NCI-H1930 (cell line): ENCODE results near the gene MAPK6.

Experiments
- DNase-seq, 2 experiments: peaks; one replicate each; lab custom pipeline; 2025; lab: John Stamatoyannopoulos, UW

Gene MAPK6

DNA sequence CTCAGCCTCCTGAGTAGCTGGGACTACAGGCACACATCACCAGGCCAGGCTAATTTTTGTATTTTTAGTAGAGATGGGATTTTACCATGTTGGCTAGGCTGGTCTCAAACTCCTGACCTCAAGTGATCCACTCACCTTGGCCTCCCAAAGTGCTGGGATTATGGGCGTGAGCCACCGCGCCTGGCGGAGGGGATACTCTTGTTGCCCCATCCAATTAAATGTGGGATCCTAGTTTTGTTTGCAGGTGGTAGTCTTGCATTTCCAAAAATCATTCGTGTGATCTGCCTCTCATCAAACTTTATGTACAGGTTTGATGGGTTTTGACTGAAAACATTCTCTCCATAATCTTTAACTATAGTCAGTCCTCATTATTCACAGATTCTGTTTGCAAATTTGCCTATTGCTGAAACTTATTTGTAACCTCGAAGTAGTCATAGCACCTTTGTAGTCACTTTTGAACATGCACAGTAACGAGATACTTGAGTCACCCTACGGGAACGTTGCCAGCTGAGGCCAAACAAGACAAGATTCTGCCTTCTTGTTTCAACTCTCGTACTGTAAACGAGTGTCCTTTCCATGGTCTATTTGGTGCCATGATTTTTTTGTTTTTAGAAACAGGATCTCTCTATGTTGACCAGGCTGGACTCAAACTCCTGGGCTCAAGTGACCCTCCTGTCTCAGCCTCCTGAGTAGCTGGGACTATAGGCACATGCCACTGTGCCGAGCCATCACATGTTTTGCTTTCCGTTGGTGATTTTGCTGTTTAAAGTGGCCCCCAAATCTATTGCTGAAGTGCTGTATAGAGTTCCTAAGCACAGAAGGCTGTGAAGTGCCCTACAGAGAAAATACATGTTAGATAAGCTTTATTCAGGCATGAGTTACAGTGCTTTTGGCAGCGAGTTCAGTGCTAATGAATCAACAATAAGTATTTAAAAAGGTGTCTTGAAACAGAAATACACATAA is 8.1 kb upstream of the MAPK6 start:
- DNase-seq, result no peak

DNA sequence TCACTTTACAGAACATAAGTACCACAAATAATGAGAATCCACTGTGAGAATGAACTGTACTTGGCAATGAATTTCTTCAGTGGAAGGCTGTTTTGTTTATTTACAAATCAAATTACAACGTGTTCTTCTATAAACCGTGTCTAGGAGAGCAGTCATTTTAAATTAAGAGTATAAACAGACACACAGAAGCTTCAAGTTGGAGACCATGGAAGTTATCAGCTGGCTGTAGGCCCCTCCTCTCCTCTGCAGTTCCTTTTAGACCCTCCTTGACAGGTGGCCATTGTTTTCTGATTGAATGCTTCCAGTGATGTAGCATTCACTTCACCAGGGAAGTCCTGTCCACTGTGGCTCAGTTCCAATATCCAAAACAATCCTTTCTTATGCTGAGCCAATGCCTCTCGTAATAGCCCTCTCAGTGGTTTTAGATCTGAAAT is 7.3 kb upstream of the MAPK6 start:
- DNase-seq, result no peak

DNA sequence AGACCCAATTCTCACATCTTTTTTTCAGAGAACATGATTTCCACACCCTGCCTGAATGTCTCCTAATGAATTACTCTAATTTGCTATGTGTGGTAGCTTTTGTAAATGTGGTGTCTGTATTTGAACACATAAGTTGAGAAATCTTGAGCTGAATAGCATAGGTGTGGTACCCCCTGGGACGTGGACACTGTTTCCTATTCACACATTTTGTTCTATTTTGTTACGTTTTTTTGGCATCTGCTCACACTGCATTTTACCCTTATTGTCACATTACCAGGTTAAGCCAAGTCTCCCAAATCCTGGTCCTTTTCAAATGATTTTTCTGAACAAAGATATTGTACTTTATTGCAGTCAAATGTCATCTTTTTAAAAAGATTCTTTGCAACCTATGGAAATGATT is 6.8 kb upstream of the MAPK6 start:
- no peak for DNase-seq

DNA sequence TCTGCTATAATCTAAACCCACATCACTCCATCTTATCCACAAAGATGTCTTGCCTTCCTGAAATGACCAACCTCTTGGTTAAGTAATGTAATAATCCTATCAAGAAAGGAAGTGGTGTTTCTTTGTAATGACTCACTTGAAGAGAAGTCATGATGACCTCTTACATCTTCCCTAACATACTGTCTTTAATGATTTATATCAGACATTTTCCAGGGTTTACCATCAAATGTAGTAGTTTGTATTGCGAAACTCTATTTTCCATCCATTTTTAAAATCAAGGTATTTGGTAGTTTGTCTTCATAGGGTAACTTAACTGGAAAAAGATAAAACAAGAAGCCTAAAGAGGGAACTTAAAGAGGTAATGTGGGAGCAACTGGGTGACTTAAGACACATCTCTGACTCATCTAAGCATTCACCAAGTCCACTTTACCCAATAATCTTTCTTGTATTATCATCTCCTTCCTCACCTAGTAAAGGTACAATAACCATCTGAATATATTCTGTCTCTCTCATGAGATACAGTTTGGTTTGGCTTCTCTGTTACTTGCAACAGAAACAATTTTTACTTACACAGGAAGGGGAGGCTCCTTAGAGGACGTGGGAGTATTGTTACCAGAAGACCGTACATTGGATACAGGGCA is 5.7 kb upstream of the MAPK6 start:
- DNase-seq, result no peak

DNA sequence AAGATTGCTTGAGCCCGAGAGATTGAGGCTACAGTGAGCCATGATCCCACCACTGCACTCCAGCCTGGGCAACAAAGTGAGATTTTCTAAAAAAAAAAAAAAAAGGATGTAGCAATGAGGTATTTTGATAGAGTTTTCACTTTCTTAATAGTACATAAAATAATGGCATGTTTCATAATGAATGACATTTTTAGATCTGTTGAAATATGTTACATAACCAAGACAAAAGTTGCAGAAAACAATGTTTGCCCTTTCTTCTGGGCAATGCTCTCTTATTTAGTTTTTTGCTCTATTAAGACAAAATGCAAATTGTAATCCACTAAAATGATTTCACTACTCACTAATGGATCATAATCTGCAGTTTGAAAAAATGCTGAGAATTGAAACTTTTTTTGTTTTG is 4.4 kb upstream of the MAPK6 start:
- DNase-seq, result no peak

DNA sequence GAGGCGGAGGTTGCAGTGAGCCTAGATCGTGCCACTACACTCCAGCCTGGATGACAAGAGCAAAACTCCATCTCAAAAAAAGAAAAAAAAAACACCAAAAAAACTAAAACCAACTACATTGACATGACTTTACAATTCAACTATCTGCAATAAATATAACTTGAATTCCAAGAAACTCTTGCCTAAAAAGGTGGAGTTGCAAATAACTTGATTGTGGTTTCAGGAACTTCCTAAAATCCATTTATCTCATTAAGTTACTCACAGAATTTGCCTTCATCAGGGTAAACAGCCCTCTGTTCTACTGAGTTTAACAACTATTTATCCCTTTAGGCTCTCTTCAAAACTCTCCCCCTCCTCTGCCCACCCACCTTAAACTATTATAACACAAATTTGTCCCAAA is 2.7 kb upstream of the MAPK6 start:
- DNase-seq, result no peak

DNA sequence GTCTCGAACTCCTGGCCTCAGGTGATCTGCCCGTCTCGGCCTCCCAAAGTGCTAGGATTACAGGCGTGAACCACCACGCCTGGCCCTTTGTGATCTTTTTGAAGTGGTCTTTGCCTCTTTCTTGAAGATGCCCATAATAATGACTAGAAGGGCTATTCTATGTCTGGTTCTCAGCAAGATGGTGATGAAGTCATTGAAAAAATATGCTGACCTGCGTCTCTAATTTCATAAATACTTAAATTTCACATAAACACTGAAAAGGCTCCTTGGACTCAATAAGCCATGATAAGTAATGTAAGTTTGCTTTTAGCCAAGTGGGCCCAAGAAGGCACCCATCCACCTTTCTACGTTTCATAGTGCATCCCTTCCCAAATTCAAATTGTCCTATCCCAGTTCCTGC is 775 bp upstream of the MAPK6 start:
- no peak for DNase-seq

DNA sequence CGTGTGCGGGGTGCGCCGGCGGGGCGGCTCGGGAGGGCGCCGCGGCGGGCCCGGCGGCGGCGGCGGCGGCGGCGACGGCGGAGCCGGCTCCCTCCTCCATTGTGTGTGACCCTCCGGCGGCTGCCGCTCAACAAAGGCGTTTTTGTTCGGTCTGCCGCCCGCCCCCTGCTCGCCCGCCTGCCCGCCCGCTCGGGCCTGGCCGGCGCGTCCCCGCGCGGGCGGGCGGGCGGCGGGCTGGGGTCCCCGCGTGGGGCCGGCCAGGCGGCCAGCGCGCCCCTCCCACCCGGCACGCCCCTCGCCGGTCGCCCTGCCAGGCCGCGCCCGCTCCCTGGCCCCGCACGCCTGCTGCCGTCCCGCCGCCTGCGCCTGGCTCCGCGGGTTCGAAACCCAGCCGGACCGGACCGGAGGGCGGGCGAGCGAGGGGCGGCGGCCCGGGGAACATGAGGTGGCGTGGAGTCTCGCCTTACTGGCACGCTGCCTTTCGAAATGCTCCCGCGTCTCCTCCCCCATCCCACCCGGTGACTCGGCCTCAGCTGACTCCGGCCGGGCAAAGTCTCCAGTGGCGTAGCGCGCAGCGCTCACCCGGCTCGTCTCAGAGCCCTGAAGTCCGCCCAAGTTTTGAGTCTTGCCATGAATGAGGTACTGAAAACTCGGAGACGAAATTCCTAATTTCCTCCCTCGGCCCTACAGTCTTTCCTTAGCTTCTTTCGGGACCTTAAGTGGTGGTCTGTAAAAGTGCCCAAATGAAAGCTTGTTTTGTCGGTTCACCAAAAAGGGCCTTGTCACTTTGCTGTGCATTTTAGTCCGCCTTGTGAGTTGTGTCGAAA is 588 bp downstream of the MAPK6 start:
- DNase-seq, result no peak

DNA sequence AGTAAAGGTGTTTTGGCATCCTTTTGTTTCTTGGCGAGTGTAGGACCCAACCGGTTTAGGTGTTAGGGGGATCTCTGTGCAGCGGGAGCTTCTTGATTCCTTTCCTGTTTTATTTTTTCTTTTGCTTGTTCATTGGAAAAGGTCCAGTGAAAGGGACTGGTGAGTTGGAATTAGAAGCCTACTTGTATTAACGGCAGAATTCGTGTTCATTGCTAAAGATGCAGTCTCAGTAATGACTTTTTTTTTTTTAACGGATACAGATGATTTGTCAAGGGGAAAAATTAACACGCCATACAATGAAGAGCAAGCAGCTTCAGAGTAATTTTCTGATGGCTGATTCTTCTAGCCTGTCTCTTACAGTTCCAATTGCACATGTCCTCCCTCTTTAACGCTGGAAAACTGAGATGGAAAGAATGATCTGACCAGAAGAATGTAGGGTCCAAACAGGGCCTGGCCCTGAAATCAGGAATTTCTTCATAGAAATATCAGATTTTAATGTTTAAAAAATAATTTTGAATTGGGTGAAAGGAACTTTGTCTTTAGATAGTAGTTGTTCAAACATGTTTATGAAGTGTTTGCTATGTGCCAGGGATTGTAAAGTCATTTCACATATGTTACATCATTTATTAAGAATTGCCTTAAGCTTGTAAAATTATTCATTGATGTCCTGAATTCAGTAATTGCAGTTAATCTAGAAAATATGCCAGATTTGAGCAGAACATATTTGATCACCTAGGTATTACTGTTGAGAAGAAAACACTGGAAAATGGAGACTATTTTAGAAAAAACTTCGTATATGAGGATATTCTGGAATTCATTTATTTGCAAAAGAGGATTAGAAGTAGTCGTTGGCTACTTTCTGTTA is 1.4 kb downstream of the MAPK6 start:
- no peak for DNase-seq

DNA sequence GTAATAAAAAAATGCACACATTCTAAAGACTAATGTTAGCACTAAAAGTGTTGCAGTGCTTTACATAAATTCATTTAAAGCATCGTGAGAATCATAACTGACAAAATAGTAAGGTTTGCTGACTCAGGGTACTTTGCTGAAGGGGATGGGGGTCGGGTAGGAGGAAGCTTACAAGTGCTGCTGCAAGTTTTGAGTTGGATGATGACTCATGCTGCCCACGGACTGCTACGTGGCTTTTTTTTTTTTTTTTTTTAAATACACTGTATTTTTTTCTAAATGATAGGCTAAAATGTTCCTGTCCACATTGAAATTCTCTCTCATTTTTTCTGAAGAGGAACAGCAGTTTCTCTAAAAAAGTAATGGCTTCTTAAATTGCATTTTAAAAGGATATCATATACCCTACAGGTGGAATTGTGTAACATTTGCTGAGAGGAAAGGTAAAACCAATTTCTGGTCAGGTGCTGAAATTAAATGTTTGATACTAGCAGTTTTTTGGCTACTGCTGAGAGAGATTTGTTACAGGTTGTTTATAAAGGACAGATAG is 2.2 kb downstream of the MAPK6 start:
- DNase-seq, result no peak

DNA sequence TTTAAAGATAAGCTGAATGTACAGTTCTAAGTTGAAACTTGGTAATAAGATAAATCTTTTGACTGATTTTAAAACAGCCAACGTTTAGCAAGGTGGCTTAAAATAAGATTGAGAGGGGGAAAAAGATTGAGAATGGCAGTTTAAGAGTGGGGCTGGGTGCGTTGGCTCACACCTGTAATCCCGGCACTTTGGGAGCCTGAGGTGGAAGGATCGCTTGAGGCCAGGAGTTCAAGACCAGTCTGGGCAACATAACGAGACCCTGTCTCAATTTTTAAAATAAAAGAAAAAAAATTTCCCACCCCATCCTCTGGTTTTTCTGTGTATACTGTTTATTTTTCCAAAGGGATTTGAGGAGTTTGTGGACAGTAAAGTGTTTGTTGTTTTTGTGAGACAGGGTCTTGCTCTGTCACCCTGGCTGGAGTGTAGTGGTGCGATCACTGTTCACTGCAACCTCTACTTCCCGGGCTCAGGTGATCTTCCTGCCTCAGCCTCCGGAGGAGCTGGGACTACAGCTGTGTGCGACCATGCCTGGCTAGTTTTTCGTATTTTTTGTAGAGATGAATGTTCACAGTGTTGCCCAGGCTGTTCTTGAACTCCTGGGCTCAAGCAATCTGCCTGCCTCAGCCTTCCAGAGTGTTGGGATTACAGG is 3.0 kb downstream of the MAPK6 start:
- DNase-seq, result no peak

DNA sequence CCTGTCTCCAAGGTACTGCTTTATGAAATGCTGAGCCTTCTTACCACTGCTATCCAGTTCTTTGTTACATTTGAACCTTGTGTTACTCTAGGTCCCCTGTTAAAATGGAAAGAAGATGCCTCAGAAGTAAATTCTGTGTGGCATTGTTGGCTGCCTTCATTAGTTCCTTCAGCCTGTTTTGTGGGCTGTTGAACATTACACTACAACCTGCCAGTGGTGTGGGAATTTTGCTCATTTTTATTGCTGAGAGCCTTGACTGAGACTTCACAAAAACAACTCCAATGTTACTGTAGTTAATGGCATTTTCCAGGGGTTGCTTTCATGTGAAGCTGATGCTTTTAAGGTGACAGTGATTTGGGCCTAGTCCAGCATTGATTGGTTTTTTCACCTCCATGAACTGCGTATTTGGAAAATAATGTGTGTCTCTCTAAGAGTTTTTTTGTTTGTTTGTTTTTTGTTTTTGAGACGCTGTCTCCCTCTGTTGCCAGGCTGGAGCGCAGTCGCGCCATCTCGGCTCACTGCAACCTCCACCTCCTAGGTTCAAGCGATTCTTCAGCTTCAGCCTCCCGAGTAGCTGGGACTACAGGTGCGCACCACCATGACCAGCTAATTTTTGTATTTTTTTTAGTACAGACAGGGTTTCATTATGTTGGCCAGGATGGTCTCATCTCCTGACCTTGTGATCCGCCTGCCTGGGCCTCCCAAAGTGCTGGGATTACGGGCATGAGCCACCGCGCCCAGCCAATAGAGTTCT is 4.3 kb downstream of the MAPK6 start:
- no peak for DNase-seq

DNA sequence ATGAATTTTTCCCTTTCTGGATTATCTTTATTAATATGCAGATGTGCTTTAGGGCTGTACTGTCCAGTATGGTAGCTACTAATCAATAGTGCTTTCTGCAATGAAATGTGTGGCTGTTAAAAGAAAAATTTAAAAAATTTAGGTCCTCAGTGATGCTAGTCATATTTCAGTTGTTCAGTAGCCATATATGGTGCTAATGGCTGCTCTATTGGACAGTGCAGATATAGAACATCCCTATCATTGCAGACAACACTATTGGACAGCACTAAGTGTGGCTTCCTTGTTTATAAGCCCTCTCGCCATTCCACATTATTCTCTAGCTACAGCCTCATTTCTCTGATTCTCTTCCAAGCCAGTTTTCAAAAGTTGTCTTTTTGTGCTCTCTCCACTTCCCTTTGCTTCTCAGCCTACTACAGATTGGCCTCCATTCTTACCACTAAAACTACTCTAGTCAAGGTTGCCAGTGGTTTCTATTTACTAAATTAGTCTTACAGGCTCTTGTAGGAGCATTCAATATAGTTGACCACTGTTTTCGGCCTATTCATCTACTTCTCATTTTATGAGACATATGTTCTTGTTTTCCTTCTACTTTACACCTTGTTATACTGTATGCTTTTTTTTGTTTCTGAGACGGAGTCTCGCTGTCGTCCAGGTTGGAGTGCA is 9.5 kb downstream of the MAPK6 start:
- DNase-seq, result no peak

DNA sequence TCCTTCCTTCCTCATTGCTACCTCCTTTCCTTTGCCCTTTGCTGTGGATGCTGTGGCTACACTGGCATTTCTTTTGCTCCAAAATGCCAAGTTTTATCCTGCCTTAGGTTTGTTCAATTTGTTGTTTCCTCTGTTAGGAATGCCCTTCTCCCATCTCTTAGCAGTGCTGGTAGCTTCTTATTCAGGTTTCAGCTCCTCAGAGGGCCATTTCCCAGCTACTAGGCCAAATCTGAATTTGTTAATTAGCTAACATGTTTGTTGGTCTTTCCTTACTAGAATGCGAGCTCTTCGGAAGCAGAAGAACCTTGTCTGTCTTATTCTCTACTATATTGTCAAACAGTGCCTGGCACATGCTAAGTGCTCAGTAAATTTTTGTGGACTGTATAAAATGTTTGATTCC is 11.0 kb downstream of the MAPK6 start:
- DNase-seq, result no peak

DNA sequence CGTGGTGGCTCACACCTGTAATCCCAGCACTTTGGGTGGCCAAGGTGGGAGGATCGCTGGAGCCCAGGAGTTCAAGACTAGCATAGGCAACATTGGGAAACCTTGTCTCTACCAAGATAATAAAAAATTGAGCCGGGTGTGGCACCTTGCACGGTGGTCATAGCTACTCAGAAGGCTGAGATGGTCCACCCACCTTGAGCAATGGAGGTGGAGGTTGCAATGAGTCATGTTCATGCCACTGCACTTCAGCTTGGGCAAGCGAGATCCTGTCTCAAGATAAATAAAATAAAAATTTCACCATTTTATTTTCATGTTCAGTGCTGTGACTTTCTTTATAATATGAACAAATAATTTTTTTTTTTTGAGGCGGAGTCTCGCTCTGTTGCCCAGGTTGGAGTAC is 12.5 kb downstream of the MAPK6 start:
- no peak for DNase-seq

DNA sequence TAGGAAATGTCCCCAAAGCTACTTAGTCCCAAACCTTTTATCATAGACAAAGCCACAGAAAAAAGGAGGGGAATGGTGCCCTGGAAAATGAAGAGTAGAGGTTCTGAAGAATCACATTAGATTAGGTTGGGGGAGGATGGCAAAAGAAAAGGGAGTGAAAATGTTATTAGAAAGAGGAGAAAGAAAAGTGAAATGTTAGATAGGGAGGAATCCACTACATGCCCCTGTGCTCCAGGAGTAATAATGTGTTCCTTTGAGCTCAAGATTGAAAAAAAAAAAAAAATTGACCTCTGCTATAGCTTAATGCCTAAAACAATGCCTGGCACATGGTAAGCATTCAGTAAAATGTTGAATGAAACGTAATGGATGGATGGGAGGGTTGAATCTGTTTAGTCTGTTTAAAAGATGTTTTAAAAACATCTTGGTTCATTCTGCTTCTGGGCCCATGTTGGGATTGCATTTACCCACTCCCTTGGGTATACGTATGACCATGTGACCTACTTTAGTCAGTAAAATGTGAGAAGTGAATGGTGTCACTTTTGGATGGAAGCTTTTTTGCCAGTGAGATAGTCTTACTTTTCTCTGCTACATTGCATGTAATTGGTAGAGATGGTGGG is 19.0 kb downstream of the MAPK6 start:
- no peak for DNase-seq

DNA sequence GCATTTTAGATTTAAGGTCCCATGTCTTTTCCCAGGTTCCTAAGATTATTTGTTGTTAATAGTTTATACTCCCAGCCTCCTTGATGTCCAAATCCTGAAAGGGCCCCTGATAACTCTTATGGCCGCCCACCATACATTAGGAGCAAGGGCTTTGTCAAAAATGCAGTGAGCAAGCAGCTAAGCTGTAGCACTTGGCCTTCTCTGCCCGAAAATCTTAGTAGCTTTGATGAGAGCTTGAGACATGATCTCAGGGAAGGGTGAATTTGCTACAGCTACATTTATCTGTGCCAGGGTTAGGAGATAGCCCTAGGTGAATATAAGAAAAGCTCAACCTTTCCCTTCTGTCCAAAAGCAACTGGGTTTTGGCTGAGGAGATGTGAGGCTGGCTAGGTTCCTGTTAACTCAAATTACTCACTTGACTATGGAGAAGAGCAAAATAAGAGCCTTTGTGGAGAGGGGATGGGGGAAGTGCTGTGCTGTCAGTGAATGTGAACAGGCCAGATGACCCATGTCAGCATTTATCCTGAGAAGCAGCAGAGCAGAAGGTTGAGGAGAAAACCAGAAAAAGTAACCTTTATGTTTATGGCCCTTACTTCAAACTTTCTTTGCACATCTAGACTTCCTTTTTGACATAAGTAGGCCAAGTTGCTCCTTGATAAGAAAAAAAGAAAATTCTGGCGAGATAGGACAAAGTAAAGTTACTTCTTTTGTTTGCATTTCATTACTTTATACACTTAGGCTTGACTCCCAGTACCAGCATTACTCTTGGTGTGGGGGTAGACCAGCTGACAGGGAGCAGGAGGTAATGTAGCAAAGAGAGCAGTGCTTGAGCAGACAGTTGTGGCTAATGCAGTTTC is 21.1 kb downstream of the MAPK6 start:
- no peak for DNase-seq
